Sigmoid colon (tissue), 4 donors: ENCODE data around the gene TXNDC9.

Experiments used
- EP300 ChIP-seq, 4 donors: sonication (generic); formaldehyde crosslinking; IDR thresholded peaks; one replicate each; pipeline ENCODE4 v1.6.1; 2017; ENCODE audit warnings: antibody characterized with exemption in 4 of 4
- POLR2A ChIP-seq, 2 donors: fragments of 450-650 bp; IDR thresholded peaks; one replicate each; pipeline ENCODE4 v1.6.1; 2016; ENCODE audit warnings: antibody characterized with exemption in 2 of 2, mild to moderate bottlenecking in 2 of 2, moderate library complexity in 2 of 2
- POLR2AphosphoS5 ChIP-seq, 4 donors: sonication (generic); formaldehyde crosslinking; IDR thresholded peaks; one replicate each; pipeline ENCODE4 v1.6.1; 2017; ENCODE audit warnings: antibody characterized with exemption in 4 of 4
- TF ChIP-seq, protein P1 (sequence below), 4 experiments: fragments of 450-650 bp in 3 of 4; fragments of 200-600 bp in 1 of 4; IDR thresholded peaks; one replicate each; pipeline ENCODE4 v1.5.1; 2016 to 2019; ENCODE audit warnings: antibody characterized with exemption in 4 of 4, mild to moderate bottlenecking in 3 of 4, moderate library complexity in 2 of 4

DNA sequence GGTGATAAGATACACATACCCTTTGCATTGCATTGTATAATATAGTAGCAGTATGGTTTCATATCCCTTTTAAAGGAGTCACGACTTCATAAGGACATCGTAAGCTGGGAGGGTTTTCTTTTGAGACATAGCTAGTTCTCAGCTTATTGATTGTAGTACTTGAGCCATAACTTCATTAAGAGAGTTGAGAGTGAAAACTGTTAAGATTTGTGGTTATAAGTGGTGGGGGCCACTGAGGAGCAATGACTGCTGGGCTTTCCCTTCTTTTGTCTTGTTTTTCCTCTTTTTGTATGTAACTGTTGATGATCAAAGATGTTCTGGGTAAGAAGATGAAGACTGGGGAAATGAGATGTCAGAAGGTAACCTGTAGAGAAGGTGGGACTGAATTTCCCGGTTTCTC, 12.0 kb upstream of the TXNDC9 start:
- TF ChIP-seq EP300 (IDR thresholded peaks at IDR 0.05), result no peak
- TF ChIP-seq, protein P1, sequence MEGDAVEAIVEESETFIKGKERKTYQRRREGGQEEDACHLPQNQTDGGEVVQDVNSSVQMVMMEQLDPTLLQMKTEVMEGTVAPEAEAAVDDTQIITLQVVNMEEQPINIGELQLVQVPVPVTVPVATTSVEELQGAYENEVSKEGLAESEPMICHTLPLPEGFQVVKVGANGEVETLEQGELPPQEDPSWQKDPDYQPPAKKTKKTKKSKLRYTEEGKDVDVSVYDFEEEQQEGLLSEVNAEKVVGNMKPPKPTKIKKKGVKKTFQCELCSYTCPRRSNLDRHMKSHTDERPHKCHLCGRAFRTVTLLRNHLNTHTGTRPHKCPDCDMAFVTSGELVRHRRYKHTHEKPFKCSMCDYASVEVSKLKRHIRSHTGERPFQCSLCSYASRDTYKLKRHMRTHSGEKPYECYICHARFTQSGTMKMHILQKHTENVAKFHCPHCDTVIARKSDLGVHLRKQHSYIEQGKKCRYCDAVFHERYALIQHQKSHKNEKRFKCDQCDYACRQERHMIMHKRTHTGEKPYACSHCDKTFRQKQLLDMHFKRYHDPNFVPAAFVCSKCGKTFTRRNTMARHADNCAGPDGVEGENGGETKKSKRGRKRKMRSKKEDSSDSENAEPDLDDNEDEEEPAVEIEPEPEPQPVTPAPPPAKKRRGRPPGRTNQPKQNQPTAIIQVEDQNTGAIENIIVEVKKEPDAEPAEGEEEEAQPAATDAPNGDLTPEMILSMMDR (IDR thresholded peaks at IDR 0.05), result no peak
- no peak for TF ChIP-seq POLR2A (IDR thresholded peaks at IDR 0.05)
- no peak for TF ChIP-seq POLR2AphosphoS5 (IDR thresholded peaks at IDR 0.05)
